VCaP (cell line): ENCODE measurements around the gene CBFB.

Experiments used
- H3K27ac ChIP-seq: fragments of 450-650 bp; 2 replicates; pipeline ENCODE4 v1.5.1; 2017
- CTCF ChIP-seq: fragments of 450-650 bp; conservative IDR thresholded peaks from 2 replicates; pipeline ENCODE4 v1.5.1; 2017; ENCODE audit warnings: mild to moderate bottlenecking, moderate library complexity

Gene CBFB

DNA sequence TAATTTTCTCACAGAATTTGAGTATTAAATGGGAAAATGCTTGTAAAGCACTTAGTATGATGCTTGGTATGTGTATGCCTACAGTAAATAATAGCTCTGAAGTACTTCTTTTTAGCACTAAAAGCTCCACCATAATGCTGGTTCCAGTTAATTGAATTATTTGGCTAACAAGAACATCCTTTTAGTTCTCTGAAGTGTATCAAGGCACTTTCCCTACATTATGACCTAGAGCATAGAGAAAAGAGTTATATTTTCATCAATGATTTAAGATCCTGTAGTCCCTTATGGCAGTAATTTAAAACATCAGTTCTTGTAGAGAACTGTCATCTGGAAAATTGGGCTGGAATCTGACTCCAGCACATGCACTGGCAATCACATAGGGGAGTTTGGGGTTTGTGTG is 58.9 kb downstream of the CBFB start:
- no peak for TF ChIP-seq CTCF
- no peak overlapping the region for H3K27ac ChIP-seq

DNA sequence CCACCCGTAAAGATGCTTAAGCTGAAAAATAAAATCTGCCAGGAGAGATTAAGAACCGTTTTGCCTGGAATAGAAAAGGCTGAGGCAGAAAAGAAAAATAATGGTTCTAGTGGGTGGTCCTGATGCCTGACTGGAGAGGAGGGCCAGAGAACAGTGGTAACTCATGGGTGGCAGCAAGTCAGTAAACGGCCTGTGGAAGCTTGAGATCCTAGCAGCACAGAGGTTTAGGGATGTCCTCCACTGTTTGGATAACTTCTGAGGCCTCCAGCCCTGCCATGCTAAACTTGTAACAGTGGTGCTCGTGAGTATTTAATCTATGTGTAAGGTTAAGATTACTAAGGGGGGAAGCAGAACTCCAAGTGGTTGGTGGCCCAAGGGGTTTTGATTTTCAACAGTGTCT is 59.6 kb downstream of the CBFB start:
- TF ChIP-seq CTCF = no peak
- no peak overlapping the region for H3K27ac ChIP-seq

DNA sequence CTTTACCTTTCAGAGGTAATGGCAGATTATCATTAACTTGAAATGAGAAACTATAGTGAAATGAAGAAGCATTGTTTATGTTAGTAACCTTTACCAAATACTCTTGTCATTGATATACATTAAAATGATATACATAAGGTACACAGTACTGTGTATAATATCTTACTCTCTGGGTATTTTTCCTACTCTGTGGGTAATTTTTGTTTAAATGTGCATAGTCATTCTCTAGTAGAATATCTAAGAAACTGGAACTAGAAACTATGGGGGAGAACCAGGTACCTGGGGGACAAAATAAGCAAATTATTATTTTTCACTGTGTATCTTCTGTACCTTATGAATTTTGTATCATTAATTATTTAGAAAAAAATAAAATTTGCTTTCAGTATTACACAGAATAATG is 60.2 kb downstream of the CBFB start:
- no peak for TF ChIP-seq CTCF
- H3K27ac ChIP-seq = no peak overlapping the region

GRCh38 chr16:67091906-67092566 is 63.1 kb downstream of the CBFB start:
- H3K27ac ChIP-seq = no peak overlapping the region

DNA sequence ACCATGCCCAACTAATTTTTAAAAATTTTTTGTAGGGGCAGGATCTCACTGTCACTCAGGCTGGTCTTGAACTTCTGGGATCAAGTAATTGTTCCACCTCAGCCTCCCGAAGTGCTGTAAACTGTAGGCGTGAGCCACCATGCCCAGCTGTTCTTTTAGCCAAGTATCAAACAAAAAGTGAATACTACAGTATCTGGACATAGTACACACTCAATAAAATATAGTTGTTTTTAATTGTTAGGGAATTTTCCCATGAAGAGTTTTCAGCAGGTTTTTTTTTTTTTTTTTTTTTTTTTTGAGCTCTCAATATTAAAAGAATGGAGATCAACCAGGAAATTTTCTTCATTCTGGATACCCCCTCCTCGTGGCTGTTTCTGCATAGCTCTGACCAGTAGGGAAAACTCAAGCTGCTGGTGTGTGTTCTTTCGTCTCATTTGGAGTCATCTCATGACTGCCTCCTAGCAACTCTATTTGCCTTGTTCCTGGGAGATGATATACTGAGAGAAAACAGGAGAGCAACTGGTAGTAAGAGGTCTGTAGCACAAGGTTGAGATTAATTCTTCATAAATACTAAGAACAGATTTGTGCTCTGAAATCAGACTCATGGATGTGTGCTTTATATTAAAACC is 64.3 kb downstream of the CBFB start:
- H3K27ac ChIP-seq = no peak overlapping the region
- TF ChIP-seq CTCF = no peak

More at GRCh38 chr16:67091906-67092566, 63.1 kb downstream of the CBFB start:
- no peak for TF ChIP-seq CTCF

- no peak overlapping the region for H3K27ac ChIP-seq
- no peak for TF ChIP-seq CTCF
These were observed 69.7 kb downstream of the CBFB start for GRCh38 chr16:67098599-67098998.

DNA sequence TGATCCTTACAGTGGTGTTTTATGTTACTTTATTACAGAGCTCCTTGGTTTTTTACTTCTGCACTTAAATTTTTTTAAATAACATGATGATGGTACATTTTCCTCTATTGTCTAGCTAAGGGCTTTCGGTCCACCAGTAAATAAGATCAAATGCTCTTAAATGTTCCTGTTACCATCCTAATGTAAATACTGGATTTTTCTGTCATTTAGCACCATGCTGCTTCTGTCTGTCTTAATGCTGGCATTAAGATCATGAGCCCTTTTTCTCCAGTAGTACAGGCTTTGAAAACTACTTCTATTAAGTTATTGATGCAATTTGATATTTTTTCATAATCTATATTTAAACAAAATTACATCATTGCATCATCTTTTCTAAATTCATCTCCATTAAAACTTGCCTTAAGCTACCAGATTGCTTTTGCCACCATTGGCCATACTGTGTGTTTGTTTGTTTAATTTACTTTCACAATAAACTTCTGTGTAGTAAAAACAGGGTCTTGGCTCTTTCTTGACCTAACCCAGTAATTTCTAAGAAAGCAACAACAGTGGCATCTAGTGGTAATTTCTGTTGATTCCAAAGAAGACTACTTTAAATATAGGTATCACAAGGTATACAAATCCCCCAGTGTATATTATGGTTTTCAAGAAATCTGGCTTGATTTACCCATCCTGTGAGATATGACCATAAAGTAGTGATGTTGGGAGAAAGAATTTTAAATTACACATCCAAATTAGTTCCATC is 71.8 kb downstream of the CBFB start:
- peak; percentile 63 for TF ChIP-seq CTCF
- no peak overlapping the region for H3K27ac ChIP-seq
